ELR (cell line): ENCODE measurements around the gene DOCK3.
"Not testable (repeated sequence)": the region's sequence is repeated elsewhere in the genome, so short reads cannot be mapped to it uniquely, and the experiment has no call there.

Experiments
- DNase-seq: peaks from one replicate; pipeline ENCODE4 v3.0.0-alpha.2; 2015; ENCODE audit warnings: low read depth

DOCK3 gene

DNA sequence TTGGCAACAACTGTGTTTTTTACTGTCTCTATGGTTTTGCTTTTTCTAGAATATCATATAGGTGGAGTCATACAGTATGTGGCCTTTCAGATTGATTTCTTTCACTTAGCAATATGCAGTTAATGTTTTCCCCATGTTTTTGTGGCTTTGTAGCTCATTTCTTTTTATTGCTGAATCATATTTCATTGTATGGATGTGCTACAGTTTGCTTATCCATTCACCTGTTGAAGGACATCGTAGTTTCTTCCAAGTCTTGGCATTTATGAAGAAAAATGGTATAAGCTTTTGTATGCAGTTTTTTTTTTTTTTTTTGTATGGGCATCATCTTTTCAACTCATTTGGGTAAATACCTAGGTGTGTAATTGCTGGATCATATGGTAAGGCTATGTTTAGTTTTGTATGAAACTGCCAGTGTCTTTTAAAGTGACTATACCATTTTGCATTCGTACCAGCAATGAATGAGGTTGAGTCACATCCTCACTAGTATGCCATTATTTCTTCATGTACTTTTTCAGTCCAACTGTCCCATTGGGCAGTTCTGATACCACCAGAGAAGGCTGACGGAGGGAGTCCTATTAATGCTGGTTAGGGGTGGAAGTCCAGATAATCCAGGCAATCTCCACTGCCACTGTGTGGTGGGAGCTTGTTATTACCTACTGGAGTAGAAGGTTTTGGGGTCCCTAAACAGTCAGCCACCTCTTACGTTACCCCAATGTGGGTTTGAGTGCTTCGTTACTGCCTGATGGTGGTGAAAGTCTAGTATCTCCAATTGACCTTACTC lies 210.5 kb downstream of the DOCK3 start:
- peak; percentile 32 for DNase-seq

DNA sequence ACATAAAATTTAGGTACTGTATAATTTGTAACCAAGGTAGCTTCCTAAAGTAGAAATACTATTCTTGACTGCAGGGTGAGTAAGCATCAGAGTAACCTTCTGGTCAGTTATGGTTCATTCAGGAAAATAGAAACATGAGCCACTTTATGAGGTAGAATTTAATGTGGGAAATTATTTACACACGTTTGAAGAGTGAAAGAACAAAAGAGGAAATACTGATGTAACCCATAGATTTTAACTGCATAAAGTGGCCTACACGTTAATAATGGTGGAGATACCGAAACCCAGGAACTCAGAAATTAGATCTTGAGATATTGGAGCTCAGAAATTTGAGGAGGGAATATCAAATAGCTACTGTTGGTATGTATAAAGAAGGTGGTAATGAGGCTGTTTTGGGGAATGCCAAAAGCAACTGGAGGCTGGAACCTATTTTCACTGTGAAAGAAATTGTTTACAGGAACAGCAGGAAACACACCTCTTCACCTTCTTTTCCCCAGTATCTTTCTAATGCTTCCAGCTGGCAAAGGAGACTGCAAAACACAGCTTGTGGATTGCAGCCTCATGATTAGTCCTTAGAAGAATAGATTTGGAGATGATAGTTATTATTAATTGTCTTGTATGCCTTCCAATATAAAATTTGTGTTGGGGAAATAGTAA lies 216.1 kb downstream of the DOCK3 start:
- no peak for DNase-seq

DNA sequence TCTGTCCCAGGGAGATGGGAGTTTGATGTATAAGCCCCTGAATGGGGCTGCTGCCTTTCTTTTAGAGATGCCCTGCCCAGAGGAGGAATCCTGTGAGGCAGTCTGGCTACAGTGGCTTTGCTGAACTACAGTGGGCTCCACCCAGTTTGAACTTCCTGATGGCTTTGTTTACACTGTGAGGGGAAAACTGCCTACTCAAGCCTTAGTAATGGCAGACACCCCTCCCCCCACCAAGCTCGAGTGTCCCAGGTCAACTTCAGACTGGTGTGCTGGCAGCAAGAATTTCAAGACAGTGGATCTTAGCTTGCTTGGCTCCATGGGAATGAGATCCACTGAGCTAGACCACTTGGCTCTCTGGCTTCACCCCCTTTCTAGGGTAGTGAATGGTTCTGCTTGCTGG lies 226.4 kb downstream of the DOCK3 start:
- not testable (repeated sequence) for DNase-seq

DNA sequence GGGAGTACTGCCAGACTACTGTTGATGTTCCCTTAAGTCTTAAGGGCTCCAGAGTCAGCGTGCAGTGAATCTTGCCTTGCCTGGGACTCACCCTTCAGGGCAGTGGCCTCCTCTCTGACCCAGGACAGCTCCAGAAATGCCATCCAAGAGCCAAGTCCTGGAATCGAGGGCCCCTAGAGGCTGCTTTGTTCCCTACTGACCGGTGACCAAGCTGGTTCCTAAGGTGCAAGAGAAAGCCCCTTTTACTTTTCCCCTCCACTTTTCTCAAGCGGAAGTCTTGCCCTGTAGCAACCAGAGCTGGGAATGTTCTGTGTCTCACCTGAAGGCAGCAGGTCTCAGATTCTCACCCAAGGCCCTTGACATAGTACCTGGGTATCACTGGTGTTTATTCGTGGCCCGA lies 238.0 kb downstream of the DOCK3 start:
- DNase-seq = no peak

DNA sequence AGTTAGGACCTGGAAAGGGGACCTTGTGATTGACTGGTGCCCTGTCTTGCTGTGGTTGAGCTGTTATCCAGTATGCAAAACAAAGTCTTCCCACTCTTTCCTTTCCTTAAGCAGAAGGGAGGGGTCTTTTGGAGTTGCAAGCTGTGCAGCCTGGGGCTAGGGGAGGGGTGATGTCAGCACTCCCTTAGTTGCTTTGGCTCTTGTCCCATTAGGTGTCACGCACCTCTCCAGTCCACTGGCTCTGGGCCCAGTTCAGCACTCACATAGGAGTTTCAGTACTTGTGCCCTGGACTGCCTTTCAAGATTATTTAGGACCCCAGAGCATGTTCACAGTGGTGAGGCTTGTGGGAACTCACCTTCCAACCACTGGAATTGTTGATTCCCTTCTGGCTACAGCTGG lies 238.5 kb downstream of the DOCK3 start:
- no peak for DNase-seq

DNA sequence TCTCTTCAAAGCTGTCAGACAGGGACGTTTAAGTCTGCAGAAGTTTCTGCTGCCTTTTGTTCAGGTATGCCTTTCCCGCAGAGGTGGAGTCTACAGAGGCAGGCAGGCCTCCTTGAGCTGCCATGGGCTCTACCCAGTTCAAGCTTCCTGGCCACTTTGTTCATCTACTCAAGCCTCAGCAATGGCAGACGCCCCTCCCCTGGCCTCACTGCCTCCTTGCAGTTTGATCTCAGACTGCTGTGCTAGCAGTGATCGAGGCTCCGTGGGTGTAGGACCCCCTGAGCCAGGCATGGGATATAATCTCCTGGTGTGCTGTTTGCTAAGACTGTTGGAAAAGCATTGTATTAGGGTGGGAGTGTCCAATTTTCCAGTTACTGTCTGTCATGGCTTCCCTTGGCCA lies 247.3 kb downstream of the DOCK3 start:
- DNase-seq = not testable (repeated sequence)

DNA sequence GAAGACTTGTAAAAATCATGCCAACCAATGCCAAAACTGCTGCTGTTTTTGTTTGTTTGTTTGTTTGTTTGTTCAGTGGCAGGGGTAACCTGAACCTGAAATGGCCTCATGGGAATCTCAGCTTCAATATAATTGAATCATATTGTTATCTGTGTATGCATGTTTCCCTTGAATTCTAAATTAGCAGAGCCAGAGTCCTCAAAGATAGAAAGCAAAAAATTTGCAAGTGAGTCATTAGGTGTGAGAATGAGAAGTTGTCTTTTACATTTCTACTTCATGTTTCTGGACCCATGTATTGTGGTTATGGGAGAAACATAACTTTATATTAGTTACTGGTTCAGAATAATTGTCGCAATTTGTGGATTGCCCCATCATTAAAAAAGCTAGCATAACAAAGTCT lies 249.2 kb downstream of the DOCK3 start:
- DNase-seq = no peak

DNA sequence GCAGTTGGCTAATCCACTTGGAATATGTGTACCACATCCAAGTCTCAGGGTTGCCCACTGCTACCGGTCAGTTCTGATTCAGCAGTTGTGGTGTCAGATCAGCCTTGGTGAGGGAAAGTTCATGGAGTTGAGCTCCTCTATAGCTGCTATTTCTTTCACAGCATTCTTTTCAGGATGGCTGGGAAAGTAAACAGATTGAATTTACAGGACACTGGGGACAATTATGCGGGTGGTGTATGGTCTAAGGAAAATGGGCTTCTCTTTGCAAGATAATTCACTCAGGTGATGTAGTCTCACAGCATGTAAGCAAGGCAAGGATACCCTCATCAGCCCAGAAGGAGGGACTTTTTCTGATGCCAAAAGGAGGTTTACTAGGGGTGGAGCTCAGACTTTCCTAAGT lies 249.9 kb downstream of the DOCK3 start:
- DNase-seq = no peak

DNA sequence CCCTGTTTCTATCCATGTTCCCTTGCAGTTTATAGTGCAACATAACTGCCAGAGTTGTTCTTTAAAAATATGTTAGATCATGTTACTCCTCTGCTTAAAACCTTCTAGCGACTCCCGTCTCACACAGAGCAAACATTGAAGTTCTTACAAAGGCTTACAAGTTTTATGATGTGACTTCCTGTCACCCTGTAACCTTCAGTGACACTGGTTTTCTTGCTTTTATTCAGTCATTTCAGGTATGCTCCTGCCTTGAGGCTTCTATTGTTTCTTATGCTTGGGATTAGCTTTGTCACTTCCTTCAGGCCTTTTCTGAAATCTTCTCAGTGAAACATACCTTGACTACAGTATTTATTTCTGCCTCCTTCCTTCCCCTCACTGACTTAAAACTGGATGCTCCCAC lies 252.1 kb downstream of the DOCK3 start:
- DNase-seq = no peak

DNA sequence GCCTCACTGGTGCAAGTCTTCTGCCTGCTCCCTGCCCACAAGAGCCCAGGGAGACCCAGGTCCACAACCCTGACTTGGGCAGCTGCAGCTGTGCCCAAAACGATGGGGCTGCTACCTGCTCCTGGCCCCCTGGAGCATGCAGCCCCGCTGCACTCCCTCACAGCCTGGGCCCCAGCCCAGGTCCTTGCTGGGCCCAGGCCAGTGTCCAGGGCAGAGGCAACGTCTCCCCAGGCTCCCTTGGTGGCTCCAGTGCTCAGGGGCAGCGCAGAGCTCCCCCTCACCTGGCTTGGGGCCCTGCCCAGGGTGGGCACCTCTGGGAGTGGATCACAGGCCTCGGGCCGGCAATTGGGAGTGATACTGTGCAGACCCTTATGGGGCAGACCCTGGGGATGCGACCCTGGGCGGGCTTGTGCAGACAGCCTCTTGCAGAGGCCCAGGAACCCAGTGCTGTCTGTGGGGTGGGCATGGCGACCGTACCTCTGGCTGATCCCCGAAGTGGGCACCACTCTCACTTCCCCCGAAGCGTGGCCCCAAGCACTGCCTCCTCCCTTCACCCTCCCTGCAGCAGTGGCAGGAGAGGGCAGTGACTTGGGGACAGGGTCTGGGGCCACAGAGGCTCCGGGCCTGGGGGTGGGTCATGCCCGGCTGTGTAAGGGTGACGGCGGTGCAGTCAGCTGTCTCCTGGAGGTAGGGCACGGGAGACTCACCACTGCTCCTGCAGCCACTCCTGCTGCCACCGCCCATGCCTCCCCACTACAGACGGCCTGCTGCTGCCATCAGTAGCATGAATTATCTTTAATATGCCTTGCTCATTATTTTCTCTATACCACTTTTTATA lies 255.9 kb downstream of the DOCK3 start:
- DNase-seq = no peak

DNA sequence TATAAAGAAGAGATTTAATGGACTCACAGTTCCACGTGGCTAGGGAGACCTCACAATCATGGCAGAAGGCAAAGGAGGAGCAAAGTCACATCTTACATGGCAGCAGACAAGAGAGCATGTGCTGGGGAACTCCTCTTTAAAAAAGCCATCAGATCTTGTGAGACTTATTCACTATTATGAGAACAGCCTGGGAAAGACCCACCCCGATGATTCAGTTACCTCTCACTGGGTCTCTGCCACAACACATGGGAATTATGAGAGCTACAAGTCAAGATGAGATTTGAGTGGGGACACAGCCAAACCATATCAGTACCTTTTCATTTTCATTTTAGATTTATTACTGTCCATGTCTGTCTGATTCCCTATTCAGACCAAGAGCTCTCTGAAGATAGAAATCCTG lies 258.2 kb downstream of the DOCK3 start:
- DNase-seq = not testable (repeated sequence)

DNA sequence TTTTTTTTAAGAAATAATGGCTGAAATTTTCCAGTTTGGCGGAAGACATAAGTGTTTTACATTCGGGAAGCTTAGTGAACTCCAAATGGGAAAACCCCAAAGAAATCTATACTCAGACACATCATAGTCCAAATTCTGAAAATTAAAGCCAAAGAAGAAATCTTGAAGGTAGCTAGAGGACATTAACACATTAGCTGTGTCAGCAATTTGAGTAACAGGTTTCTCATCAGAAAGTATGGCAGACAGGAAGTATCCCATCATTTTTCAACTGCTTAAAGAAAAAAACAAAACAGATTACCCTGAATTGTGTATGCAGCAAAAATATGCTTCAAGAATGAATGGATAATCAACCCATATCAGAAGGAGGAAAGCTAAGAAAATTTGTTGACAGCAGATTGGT lies 261.7 kb downstream of the DOCK3 start:
- no peak for DNase-seq

DNA sequence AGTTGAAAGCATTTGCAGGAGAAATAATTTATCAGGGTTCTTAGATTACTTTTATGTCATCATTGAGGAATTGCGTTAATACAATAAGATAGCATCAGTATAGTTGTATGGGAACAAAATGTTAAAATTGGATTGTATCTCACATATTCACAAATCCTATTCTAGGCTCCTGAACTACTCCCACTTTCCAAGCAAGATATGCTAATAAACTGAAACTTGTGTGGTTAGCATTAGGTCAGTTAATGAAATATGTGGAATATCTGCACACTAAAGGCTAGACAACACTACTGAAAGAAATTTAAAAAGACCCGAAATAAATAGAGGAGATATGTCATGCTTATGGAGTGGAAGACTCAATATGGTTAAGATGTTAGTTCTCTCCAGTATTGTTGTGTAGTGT lies 272.7 kb downstream of the DOCK3 start:
- no peak for DNase-seq

DNA sequence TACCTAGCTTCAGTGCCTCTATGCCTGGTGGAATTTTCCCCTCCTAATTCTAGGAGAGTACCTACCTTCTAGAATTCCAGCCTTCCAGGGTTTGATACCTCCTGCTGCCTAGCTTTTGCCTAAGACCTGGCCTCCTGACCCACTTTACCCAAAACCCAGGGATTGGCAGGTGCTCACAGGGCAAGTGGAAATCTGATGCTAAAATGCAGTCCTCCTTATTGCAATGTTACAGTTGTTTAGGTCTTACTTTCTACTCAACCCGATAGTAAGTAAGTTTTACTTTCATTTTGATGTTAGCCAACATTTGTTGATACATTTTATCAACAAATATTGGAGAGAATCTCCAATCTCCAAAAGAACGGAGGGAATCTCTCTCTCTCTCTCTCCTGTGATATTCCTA lies 275.9 kb downstream of the DOCK3 start:
- DNase-seq = no peak

DNA sequence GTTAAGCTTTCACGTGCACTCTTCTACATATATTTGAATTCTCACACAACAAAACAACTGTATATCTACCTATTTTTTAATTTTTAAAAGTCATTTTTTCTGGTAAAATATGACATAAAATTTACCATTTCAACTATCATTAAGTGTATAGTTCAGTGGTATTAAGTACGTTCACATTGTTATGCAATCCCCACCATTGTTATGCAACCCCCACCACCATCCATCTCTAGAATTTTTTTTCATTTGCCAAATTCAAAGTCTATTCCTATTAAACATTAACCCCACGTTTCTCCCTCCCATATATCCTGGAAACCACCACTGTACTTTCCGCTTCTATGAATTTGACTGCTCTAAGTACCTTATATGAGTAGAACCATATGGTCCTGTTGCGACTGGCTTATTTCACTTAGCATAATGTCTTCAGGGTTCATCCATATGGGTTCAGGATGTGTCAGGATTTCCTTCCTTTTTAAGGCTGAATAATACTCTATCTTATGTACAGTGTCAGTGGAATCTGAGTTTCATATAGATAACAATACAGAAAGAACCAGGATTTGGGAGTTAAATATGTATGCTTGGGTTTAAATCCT lies 279.2 kb downstream of the DOCK3 start:
- no peak for DNase-seq

DNA sequence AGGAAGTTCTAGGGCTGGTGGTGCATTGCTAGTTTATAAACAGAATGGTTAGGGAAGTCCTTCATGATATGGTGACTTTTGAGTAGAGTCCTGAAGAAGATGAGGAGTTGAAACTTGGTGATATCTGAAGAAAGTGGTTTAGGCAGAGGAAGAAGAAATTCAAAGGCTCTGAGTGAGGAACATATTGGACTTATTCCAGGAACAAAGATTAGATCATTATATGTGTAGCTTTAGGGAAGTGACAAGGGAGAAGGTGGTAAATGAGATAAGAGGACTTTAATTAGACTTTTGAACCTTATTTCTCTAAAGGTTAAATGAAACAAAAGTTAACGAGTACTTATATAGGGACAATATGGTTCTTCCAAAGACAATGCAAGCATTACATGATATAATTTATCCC lies 286.7 kb downstream of the DOCK3 start:
- no peak for DNase-seq

DNA sequence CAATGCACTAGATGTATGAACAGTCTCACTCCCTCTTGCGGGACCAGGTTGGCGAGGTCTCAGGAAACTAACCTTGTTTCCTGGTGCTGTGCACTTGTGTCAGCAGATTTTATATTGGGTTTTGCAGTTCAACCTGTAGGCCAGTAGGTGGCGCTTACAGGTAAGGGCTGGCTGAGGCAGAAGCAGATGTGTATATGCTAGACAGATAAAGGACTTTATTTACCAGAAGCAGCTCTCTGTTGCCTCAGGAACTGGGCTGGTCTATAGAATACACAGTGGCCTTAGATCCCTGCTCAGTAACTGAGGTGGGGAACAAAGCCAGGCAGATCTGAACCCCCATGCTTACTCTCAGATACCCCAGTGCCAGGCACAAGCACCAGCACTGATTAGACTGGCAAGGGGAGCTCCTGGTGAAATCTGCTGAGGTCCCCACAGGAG lies 296.8 kb downstream of the DOCK3 start:
- DNase-seq = peak; percentile 65

DNA sequence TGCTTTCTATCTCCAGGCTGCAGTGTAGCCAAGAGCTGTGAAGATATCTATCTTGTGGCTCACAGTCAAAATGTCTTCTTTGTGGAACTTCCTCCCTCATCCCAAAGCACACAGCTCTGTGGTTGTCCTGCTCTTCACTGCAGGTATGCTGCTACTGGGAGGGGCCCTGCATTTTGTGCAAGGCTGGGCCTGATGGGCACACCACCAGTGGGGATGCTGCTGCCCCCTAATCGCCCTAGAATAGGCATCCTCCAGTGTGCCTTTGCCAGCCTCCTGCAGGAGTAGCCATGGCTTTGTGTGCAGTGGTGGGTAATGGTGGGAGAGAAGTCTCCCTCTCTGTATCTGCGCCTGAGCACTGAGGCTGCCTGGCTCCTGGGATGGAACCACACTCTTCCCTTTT lies 297.3 kb downstream of the DOCK3 start:
- DNase-seq = no peak

DNA sequence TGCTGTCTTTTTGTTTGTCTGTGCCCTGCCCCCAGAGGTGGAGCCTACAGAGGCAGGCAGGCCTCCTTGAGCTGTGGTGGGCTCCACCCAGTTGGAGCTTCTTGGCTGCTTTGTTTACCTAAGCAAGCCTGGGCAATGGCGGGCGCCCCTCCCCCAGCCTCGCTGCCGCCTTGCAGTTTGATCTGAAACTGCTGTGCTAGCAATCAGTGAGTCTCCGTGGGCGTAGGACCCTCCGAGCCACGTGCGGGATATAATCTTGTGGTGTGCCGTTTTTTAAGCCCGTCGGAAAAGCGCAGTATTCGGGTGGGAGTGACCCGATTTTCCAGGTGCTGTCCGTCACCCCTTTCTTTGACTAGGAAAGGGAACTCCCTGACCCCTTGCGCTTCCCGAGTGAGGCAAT lies 303.9 kb downstream of the DOCK3 start:
- not testable (repeated sequence) for DNase-seq

DNA sequence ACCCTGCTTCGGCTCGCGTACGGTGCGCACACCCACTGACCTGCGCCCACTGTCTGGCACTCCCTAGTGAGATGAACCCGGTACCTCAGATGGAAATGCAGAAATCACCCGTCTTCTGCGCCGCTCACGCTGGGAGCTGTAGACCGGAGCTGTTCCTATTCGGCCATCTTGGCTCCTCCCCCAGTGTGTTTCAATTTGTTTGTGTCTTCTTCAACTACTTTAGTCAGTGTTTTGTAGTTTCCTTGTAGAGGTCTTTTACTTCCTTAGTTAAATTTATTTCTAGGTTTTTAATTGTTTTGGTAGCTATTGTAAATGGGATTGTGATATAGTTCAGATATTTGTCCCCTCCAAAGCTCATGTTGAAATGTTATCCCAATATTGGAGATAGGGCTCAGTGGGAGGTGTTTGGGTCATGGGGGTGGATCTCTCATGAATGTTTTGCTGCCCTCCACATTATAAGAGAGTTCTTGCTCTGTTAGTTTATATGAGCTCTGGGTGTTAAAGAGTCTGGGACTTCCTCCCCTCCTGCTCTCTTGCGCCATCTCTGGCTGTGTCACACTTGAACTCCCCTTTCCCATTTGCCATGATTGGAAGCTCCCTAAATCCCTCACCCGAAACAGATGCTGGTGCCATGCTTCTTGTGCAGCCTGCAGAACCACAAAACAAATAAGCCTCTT lies 304.4 kb downstream of the DOCK3 start:
- DNase-seq = no peak

DNA sequence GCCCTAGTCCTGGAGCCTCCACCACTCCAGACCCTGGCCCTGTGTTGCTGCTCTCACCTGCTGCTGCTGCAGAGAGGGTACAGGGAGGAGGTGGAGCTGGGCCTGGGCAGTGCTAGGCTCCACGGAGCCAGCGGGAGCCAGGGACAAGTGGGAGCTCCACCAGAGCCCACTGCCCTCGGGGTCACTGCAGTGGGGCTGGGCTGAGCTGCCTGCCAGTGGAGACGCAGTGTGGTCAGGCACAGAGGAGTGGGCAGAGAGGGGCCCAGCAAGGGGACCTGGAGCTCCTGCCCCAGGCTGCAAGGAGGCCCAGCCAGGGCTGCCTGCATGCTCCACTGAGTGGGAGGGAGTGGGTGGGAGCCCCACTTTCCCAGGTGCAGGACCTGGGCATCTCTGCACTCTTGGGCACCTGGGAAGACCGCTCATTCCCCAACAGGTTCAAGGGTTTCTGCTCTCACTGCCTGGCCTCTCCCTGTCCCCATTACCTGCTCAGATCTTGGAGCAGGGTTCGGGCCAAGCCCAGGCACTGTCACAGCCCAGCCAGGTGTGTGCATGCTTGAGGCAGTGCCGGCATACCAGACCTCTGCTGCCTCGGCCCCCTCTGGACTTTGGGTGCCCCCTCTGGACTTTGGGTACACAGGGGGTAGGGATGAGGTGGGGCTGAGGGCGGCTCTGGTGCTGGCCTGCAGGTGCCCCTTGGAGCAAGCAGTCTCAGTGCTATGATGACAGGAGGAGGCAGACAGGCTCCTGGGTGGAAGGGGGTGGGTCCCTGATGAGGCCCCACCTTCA lies 308.0 kb downstream of the DOCK3 start:
- no peak for DNase-seq
